HK-2 (cell line): ENCODE data around the gene SDSL.

ENCODE experiments used
- DNase-seq: peaks from one replicate; pipeline ENCODE4 v3.0.0-alpha.2; 2018; ENCODE audit not compliant: unreplicated experiment

SDSL gene, protein sequence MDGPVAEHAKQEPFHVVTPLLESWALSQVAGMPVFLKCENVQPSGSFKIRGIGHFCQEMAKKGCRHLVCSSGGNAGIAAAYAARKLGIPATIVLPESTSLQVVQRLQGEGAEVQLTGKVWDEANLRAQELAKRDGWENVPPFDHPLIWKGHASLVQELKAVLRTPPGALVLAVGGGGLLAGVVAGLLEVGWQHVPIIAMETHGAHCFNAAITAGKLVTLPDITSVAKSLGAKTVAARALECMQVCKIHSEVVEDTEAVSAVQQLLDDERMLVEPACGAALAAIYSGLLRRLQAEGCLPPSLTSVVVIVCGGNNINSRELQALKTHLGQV

DNA sequence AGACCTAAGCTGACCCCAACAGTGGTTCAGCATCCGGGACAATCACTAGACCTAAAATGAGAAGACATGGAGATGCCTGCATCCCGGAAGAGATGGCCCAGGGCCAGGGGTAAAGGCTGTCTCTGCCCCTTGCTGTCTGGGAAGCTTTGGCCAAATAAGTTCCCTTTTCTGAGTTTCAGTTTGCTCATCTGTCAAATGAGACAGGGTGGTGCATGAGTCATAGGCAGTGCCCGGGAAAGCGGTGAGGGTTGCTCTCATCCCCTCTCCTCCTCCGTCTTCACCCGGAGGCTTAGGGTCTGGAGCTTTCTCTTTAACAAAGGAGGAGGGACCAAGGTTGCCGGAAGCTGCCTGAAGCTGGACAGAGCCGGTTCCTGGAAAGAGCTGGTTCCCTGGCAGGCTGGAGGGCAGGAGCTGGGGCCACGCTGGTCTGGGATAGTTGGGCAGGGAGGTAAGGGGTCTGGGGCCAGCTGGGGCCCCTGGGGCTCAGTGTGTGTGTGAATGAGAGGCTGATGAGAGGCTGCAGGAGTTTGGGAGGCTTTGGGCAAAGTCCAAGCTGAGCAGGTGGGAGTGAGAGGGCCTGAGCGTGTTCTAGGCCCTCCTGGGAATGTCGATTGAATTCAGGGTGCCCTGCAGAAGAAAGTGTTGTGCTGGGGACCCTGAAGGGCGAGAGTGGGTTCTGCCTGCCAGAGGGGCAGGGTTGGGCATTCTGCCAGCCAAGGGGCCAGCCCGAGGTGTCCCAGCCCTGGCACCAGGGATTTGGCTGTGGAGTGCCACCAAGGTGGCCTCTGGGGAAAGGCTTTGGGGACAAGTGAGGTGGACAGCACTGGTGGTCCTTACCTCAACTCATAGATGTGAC lies at the start of gene SDSL:
TSS of gene SDSL (plus strand) at position 351 of the 856 bp plus-strand sequence. CDS start 5,603 bp downstream, outside the sequence.
- peak; percentile 87 for DNase-seq

DNA sequence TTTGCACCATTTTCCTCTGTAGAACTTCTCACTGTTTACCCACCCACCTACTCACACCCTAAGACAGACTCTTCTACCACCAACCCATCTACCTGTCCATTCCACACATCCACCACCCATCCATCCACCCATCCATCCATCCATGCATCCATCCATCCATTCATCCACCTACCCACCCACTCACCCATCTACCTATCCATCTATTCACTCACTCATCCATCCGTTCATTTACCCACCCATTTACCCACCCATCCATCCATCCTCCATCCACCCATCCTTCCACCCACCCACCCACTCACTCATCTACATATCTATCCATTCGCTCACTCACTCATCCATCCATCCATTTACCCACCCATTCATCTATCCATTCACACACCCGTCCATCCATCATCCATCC lies 48.7 kb upstream of the SDSL start:
- DNase-seq, result no peak

DNA sequence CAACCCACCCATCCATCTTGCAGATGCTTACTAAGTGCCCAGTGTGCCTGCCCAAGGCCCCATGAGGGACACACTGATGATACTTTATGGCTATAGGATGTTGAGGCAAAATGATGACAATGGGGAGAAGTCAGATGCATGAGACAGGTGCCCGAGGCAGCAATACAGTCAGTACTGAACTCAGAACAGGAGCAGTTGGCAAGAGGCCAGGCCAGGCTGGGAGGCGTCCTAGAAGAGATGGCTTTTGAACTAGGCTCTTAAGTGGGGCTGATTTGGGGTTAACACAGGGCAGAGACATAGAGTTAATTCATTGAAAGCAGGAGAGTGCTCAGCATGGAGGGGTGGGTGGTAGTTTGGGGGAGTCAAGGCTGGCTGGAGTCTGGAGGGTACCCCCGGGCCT lies 48.2 kb upstream of the SDSL start:
- no peak for DNase-seq

DNA sequence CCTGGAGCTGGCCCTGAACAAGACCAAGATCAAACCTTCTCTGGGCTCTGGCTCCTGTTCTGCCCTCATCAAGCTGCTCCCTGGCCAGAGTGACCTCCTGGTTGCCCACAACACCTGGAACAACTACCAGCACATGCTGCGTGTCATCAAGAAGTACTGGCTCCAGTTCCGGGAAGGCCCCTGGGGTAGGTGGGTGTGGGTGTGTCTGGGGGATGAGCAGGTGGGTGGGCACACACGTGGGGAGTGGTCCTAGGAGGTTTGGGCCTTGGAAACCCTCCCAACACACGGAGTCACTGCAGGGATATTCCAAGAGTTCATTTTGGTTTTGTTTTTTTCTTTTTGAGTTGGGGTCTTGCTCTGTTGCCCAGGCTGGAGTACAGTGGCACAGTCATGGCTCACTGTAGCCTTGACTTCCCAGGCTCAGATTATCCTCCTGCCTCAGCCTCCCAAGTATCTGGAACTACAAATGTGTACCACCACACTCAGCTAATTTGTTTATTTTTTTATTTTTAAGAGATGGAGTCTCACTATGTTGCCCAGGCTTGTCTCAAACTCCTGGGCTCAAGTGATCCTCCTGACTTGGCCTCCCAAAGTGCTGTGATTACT lies 47.3 kb upstream of the SDSL start:
- no peak for DNase-seq

DNA sequence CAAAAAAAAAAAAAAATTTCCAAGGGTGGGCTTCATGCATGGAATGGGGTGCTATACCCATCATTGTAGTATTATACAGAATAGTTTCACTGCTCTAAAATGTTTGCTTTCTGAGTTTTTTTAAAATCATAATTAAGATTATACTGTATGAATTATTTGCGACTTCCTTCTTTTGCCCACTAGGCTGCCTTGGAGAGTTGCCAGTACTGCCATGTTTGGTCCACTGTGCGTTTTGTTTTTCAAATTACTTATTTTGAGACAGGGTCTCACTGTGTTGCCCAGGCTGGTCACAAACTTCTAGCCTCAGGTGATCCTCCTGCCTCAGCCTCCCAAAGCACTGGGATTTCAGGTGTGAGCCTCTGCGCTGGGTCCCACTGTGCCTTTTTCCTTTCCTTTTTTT lies 43.9 kb upstream of the SDSL start:
- DNase-seq, result no peak

DNA sequence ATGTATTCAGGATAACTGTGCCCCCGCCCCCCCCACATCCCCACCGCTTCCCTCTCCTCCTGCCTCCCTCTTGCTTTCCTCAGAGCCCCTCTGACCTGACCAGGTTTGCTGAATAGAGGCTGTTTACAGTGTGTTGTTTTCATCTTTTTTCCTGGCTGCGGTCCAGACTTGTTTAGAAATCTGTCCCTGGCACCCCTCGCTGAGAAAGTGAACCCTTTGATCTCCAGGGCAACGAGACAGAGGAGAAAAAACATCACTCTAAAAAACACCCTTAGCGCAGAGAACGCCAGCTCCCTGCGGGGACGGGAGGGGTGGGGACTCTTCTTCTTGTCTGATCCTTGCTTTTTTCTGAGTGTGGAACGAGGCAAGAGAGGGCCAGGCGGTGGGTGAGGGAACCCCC lies 41.0 kb upstream of the SDSL start:
- DNase-seq, result no peak

DNA sequence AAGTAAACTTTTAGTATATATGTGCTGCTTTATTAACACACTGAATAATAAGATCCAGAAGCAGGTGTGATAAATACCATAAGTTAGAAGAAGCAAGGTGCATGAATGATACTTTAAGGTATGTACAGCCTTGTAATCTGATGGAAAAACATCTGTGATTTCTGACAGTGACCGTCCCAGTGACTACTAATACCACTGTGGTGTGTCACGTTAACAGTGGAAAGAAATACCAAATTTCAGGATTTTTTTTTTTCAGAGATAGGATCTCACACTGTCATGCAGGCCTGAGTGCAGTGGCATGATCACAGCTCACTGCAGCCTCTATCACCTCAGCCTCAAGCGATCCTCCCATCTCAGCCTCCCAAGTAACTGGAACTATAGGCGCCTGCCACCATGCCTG lies 40.0 kb upstream of the SDSL start:
- DNase-seq, result no peak

DNA sequence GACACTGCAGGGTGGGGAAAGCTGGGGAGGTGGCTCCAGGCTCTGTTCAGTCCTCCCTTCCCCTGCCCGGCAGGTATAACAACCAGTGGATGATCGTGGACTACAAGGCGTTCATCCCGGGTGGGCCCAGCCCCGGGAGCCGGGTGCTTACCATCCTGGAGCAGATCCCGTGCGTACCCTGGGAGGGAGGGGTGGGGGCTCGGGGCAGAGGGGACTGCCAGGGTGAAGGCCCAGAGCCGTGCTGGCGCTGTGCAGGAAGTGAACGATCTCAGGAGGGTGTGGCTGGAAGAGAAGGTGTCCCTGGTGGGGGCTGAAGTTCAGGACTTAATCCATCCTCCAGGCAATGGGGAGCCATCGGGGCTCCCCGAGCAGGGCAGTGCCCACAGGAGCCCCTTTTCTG lies 37.4 kb upstream of the SDSL start:
- DNase-seq, result no peak

DNA sequence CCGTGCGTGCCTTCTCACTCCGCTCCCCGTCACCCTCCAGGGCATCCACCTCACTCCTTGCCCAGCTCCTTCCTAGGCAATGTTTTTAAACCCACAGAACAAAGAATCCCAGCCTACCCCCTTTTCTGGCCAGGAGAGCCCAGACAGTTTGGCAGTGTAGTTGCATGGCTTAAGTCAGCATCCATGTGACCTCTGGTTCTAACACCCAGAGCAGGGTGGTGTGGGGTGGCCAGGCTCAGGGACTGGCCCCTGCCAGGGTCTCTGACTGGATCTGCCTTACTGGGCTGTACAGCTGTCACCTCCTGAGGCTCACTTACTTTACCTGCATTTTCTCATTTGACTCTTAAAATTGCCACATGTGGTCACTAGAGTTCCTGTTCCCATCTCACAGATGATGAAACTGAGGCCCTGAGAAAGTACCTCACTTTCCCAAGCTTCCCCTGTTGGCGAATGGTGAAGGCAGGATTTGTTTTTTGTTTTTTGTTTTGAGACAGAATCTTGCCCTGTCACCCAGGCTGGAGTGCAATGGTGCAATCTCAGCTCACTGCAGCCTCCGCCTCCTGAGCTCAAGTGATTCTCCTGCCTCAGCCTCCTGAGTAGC lies 36.8 kb upstream of the SDSL start:
- no peak for DNase-seq

DNA sequence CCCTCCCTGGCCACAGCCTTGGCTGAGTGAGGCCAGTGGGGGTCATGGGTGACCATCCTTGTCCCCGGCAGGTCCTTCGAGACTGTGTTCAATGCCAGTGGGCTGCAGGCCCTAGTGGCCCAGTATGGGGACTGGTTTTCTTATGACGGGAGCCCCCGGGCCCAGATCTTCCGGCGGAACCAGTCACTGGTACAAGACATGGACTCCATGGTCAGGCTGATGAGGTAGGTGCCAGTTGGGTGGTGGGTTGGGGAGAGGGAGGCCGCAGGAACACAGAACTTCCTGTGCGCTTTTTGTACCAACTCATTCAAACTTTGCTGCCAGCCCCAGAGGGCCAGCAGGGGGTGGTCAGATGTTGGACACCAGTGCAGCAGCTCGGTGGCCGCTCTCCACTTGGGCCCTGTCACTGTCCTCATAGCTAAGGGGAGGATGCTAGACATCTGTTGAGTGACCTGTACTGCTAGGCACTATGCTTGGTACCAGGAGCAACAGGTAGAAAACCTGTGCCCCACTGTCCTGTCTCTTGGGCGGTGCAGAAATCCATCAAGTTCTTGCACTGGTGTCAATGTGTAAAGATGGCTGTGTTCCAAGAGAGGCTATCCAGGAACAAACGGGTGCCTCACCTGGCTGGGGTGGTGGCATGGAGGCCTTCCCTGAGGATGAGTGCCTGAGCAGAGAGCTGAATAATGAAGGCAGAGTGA lies 35.2 kb upstream of the SDSL start:
- no peak for DNase-seq

DNA sequence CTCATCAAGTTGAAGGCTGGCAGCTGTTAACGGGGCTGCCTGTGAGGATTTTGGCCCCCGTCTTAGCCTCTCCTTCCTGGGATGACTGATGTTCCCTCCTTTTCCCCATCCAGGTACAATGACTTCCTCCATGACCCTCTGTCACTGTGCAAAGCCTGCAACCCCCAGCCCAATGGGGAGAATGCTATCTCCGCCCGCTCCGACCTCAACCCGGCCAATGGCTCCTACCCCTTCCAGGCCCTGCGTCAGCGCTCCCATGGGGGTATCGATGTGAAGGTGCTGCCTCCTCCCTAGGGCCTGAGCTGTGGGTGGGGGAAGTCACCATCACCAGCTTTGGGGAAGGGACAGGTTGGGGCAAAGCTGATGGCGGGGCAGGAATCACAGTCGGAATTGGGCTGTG lies 34.5 kb upstream of the SDSL start:
- DNase-seq, result no peak

DNA sequence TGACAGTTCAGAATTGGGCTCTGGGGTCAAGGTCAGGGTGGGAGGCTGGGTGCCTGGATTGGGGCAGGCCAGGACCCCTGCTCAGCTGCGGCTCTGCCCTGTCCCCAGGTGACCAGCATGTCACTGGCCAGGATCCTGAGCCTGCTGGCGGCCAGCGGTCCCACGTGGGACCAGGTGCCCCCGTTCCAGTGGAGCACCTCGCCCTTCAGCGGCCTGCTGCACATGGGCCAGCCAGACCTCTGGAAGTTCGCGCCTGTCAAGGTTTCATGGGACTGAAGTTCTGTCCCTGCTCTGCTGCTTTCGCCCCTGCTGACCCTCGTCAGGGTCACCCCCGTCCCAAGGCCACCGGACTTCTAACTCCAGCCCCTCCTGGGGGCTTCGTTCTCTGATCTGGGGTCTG lies 33.8 kb upstream of the SDSL start:
- no peak for DNase-seq

DNA sequence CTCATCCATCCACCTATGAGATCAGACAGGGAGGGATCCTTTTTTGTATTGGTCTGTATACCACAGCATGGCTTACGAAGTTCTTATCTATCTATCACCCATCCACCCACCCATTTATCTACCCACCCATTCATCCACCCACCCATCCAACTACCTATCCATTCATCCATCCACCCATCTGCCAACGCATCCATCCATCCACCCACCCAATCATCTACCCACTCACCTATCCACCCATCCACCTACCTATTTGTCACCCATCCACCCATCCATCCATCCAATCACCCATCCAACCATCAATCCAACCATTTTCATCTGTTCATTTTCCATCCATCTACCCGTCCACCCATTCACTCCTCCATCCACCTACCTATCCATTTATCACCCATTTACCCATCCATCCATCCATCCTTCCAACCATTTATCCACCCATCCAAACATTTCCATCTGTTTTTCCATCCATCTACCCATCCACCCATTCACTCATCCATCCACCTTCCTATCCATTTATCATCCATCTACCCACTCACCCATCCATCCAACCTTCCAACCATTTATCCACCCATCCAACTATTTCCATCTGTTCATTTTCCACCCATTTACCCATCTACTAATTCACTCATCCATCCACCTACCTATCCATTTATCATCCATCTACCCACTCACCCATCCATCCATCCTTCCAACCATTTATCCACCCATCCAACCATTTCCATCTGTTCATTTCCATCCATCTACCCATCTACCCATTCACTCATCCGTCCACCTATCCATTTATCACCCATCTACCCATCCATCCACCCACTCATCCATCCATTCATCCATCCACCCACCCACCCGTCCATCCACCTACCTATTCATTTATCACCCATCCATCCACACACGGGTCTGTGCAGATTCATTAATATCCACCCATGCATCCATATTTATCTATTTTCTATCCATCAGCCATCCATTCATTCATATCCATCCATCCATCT lies 31.8 kb upstream of the SDSL start:
- no peak for DNase-seq

DNA sequence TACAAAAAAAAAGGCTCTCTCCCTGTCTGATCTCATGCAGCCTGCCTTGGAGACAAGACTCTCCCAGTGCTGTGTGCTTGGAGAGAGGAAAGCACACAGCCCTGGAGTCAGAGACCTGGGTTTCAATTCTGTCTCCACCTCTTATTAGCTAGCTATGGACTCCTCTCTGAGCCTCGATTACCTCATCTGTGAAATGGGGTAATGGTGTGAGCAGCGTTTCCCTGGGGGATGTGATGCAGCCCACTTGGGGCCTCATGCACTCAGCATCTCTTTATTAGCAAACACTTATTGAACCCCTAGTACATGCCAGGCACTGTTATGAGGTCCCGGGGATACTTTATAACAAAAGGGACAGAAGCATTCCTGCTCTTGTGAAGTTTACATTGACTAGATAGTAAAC lies 31.0 kb upstream of the SDSL start:
- no peak for DNase-seq

DNA sequence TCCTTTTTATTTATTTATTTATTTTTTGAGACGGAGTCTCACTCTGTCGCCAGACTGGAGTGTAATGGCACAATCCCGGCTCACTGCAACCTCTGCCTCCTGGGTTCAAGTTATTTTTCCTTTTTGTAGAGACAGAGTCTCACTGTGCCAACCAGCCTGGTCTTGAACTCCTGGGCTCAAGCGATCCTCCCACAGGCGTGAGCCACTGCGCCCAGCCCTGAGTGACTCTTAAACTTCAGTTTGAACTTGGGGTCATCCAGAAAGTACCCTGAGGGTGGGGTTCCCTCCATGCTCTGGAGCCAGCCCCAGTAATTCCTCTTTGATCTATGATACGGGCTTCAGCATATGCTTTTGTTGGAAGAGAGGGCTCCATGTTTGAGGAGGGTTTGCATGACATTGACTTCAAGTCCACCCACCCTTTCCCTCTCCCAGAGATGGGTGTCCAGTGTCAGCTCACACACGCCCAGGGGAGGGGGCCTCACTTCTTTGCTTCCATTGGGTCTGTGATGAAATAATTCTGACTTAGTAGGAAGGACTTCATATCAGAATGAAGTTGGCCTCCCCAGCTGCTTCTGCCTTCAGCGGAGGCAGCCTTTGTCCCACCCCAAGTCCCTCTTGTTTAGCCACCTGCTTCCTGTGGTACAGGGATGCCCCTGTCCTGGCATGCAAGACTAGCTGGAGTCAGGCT lies 30.4 kb upstream of the SDSL start:
- no peak for DNase-seq

DNA sequence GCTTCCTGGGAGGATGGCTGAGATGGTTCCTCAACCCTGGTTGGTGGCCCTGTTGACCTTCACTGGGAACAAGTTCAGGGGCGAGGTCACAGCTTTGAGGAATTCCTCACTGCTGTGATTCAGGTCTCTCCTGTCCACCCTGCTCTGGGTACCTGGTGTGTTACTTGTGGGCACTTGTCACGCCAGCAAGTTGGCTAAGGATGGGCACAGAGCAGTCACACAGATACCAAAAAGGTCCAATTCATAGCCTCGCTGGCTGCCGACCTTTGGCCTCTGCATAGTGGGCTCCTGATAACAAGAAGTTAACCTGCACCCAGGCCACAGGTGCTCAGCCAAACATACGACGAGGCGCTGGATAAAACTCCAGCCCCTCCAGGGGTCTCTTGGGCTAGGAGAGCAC lies 29.7 kb upstream of the SDSL start:
- no peak for DNase-seq

DNA sequence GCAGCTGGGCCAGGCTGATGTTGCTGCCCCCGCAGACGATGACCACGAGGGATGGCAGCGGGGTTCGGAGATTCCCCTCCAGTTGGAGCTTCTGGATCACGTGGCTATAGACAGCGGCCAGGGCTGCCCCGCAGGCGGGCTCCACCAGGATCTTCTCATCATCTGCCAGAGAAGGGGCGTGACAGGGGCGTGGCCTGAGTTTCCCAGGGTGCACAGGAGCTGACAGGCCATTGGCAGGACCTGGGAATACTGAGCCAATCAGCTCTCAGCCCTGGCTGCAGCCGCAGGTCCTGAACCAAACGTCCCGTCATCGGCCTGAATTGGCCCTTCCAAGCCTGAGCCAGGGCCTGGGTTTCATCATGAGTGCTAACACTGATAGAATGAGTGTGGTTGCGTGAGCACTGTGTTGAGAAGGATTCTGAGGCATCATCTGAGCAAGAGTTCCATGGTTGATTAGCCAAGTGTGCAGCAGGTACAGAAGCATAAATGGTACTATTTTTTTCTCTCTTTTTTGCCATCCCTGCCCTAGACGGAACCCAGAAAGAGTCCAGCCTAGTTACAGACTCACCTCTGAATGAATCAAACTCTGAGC lies 29.1 kb upstream of the SDSL start:
- DNase-seq, result peak; percentile 34

DNA sequence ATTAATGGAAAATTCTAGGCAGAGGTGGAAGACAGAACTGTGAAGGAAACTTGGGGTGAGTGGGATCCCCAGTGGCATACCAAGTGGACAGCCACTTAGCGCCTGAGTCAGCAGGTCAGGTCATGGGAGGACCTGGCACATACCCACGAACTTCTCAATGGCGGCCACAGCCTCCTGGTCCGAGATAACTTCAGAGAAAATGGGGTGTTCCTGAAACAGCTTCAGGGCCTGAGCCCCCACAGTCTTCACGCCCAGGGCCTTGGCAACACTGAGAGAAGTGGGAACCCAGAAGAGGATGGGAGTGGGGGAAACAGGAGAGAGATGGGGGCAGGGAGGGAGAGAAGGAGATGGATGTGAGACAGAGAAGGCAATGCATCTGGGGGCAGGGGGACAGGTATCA lies 28.4 kb upstream of the SDSL start:
- no peak for DNase-seq

DNA sequence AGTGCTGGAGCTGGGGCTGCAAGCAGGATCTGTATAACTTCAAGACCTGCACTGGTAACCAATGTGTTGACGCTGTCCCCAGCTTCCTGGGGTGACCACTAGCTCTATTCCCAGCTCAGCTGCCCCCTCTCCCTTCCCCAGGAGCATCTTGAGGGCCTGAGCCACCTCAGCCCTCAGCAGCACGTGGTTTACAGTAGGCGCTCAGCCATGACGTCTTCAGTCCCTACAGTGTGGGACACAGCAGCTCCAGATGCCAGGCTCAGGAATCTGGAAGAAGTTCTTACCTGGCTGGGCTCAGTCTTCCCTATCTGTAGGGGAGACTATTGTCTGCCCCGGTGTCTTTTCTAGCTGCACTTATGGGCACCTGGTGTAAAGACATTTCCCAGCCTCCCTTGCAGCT lies 27.1 kb upstream of the SDSL start:
- no peak for DNase-seq

DNA sequence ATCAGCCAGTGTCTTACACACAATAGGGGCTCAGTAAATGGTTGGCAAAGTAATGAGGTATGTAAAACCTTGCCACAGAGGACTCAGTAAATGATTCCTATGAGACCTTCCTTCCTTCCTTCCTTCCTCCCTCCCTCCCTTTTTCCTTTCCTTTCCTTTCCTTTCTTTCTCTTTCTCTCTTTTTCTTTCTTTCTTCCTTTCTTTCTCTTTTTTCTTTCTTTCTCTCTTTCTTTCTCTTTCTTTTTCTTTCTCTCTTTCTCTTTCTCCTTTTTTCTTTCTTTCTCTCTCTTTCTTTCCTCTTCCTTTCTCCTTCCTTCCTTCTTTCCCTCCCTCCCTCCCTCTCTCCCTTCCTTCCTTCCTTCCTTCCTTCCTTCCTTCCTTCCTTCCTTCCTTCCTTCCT lies 26.0 kb upstream of the SDSL start:
- DNase-seq, result no peak
